SK-N-SH (cell line): Measurements from ENCODE around the gene NUP107. TPM values are rescaled to one million over a fixed set of nuclear protein-coding genes. Genes with fewer than 3 reads are reported as not detected.

ENCODE experiments used
- CTCF ChIA-PET: fragments of 300-600, 350-600 bp; formaldehyde crosslinking; extraction: SDS; loops from one replicate; lab custom pipeline; 2021; lab: Yijun Ruan, JAX
- POLR2A ChIA-PET: fragments of 350-600 bp; sonication (Branson Sonifier 250); formaldehyde crosslinking; extraction: SDS; loops from one replicate; lab custom pipeline; 2020; ENCODE audit warnings: antibody characterized with exemption, inconsistent platforms; lab: Yijun Ruan, JAX
- DNase-seq: peaks from one replicate; pipeline ENCODE4 v3.0.0; 2012
- H2AFZ ChIP-seq: fragments of 200-600 bp; sonication (generic); 2 replicates; pipeline ENCODE4 v1.8.1; 2016; ENCODE audit warnings: antibody characterized with exemption, mild to moderate bottlenecking, low read depth
- H3F3A ChIP-seq: fragments of 200-600 bp; sonication (generic); replicated peaks from 2 replicates; pipeline ENCODE3; 2016; ENCODE audit warnings: antibody characterized with exemption, mild to moderate bottlenecking; ENCODE audit not compliant: insufficient read depth
- H3K27ac ChIP-seq, 2 experiments: fragments of 200-500 bp in 1 of 2; fragments of 200-600 bp in 1 of 2; sonication (Bioruptor generic) in 1 of 2; sonication (generic), shearing (Covaris generic) in 1 of 2; 2 replicates each; pipeline versions ENCODE4 v1.5.1 to v1.6.1; 2014 to 2016; ENCODE audit warnings: low read depth in 2 of 2, inconsistent platforms in 1 of 2, low read length in 1 of 2, mild to moderate bottlenecking in 1 of 2, mixed read lengths in 1 of 2
- H3K27me3 ChIP-seq: fragments of 200-600 bp; sonication (generic), shearing (Covaris generic); 2 replicates; pipeline ENCODE4 v1.6.1; 2016; ENCODE audit warnings: mixed run types; ENCODE audit not compliant: insufficient read depth
- H3K36me3 ChIP-seq, 2 experiments: fragments of 200-500 bp in 1 of 2; fragments of 200-600 bp in 1 of 2; sonication (Bioruptor generic) in 1 of 2; sonication (generic) in 1 of 2; replicated peaks in 1 of 2; 2 replicates each; pipeline versions ENCODE3 to v1.5.1; 2014 to 2016; ENCODE audit warnings: low read length in 1 of 2, mild to moderate bottlenecking in 1 of 2; ENCODE audit not compliant: insufficient read depth in 2 of 2, control insufficient read depth in 1 of 2
- H3K4me1 ChIP-seq, 2 experiments: fragments of 200-500 bp in 1 of 2; fragments of 200-600 bp in 1 of 2; sonication (Bioruptor generic) in 1 of 2; sonication (generic), shearing (Covaris generic) in 1 of 2; 2 replicates each; pipeline versions ENCODE4 v1.5.1 to v1.6.1; 2014 to 2016; ENCODE audit warnings: low read depth in 1 of 2, low read length in 1 of 2, mixed run types in 1 of 2; ENCODE audit not compliant: insufficient read depth in 2 of 2, control insufficient read depth in 1 of 2
- H3K4me2 ChIP-seq: fragments of 200-600 bp; sonication (generic), shearing (Covaris generic); 2 replicates; pipeline ENCODE4 v1.6.1; 2017; ENCODE audit warnings: mixed run types
- H3K4me3 ChIP-seq, 2 experiments: fragments of 200-500 bp in 1 of 2; fragments of 200-600 bp in 1 of 2; sonication (Bioruptor generic) in 1 of 2; sonication (generic), shearing (Covaris generic) in 1 of 2; 2 replicates each; pipeline versions ENCODE4 v1.5.1 to v1.8.1; 2014 to 2016; ENCODE audit warnings: low read depth in 2 of 2, inconsistent platforms in 1 of 2, low read length in 1 of 2, mild to moderate bottlenecking in 1 of 2, mixed read lengths in 1 of 2, moderate library complexity in 1 of 2
- H3K79me2 ChIP-seq: fragments of 200-600 bp; sonication (generic); 2 replicates; pipeline ENCODE4 v1.8.1; 2017; ENCODE audit warnings: mild to moderate bottlenecking; ENCODE audit not compliant: insufficient read depth
- H3K9ac ChIP-seq: fragments of 200-600 bp; sonication (generic); 2 replicates; pipeline ENCODE4 v1.6.1; 2017; ENCODE audit warnings: mixed run types
- H3K9me2 ChIP-seq: fragments of 200-600 bp; sonication (generic); 2 replicates; pipeline ENCODE4 v1.6.1; 2017; ENCODE audit warnings: mixed run types
- H3K9me3 ChIP-seq: fragments of 200-600 bp; sonication (generic); 2 replicates; pipeline ENCODE4 v1.6.1; 2017; ENCODE audit warnings: mixed run types, mild to moderate bottlenecking, moderate library complexity
- H4K20me1 ChIP-seq: fragments of 200-600 bp; sonication (generic); 2 replicates; pipeline ENCODE4 v1.6.1; 2017; ENCODE audit warnings: mild to moderate bottlenecking, mixed run types; ENCODE audit not compliant: insufficient read depth
- ELF1 ChIP-seq: IDR thresholded peaks from 2 replicates; pipeline ENCODE4 v1.4.0; 2012
- EP300 ChIP-seq, 2 experiments: IDR thresholded peaks; 2 replicates each; pipeline versions ENCODE4 v1.4.0 to v1.6.1; 2012; ENCODE audit warnings: borderline replicate concordance in 1 of 2, low read depth in 1 of 2, low read length in 1 of 2
- EZH2phosphoT487 ChIP-seq: fragments of 200-600 bp; sonication (generic); IDR thresholded peaks from 2 replicates; pipeline ENCODE4 v1.6.1; 2017; ENCODE audit warnings: low read depth, mixed run types, mild to moderate bottlenecking, antibody characterized with exemption, moderate library complexity, borderline replicate concordance
- FOSL2 ChIP-seq: IDR thresholded peaks from 2 replicates; pipeline ENCODE4 v1.4.0; 2012; ENCODE audit warnings: low read depth, mild to moderate bottlenecking, moderate library complexity, borderline replicate concordance
- FOXJ3 ChIP-seq: sonication (generic); formaldehyde crosslinking; IDR thresholded peaks from 2 replicates; pipeline ENCODE4 v1.5.1; 2020; ENCODE audit warnings: mild to moderate bottlenecking, missing genetic modification reagents
- GABPA ChIP-seq: IDR thresholded peaks from 2 replicates; pipeline ENCODE4 v1.4.0; 2012; ENCODE audit warnings: low read depth, mild to moderate bottlenecking
- JUND ChIP-seq: IDR thresholded peaks from 2 replicates; pipeline ENCODE4 v1.4.0; 2012
- MAX ChIP-seq: IDR thresholded peaks from 2 replicates; pipeline ENCODE4 v1.4.0; 2012; ENCODE audit warnings: low read depth
- MXI1 ChIP-seq: IDR thresholded peaks from 2 replicates; pipeline ENCODE4 v1.6.1; 2012; ENCODE audit warnings: mild to moderate bottlenecking, low read depth, low read length, improper control_type of control experiment
- NFIC ChIP-seq: IDR thresholded peaks from 2 replicates; pipeline ENCODE4 v1.4.0; 2012; ENCODE audit warnings: borderline replicate concordance
- NRF1 ChIP-seq: IDR thresholded peaks from 2 replicates; pipeline ENCODE4 v1.6.1; 2012; ENCODE audit warnings: low read depth, mild to moderate bottlenecking, low read length
- PBX3 ChIP-seq: IDR thresholded peaks from 2 replicates; pipeline ENCODE4; 2012
- POLR2AphosphoS5 ChIP-seq: IDR thresholded peaks from 2 replicates; pipeline ENCODE4 v1.6.1; 2012; ENCODE audit warnings: low read depth, low read length
- RFX5 ChIP-seq: IDR thresholded peaks from 2 replicates; pipeline ENCODE4 v1.6.1; 2012; ENCODE audit warnings: mild to moderate bottlenecking, improper control_type of control experiment, low read length
- RXRA ChIP-seq: IDR thresholded peaks from 2 replicates; pipeline ENCODE4 v1.4.0; 2012; ENCODE audit warnings: low read depth, mild to moderate bottlenecking, borderline replicate concordance
- SMC3 ChIP-seq: IDR thresholded peaks from 2 replicates; pipeline ENCODE4 v1.6.1; 2012; ENCODE audit warnings: low read depth, low read length, improper control_type of control experiment
- TCF12 ChIP-seq: IDR thresholded peaks from 2 replicates; pipeline ENCODE4 v1.4.0; 2012
- TEAD4 ChIP-seq: IDR thresholded peaks from 2 replicates; pipeline ENCODE4 v1.4.0; 2012; ENCODE audit warnings: mild to moderate bottlenecking, borderline replicate concordance; ENCODE audit not compliant: insufficient read depth
- YY1 ChIP-seq: IDR thresholded peaks from 2 replicates; pipeline ENCODE4 v1.4.0; 2012; ENCODE audit warnings: low read depth, mild to moderate bottlenecking
- ZBTB33 ChIP-seq: IDR thresholded peaks from 2 replicates; pipeline ENCODE4 v1.4.0; 2012; ENCODE audit warnings: low read depth, borderline replicate concordance
- WGBS: methylation state at CpG from one replicate; pipeline ENCODE4 v1.1.6; 2017; ENCODE audit warnings: low lambda C conversion rate; 5-methylcytosine and 5-hydroxymethylcytosine counted together
- polyA plus RNA-seq, 3 experiments: library from polyadenylated mRNA; depleted of rRNA; stranded (reverse); fragments of >200 nt; gene quantifications; 2 replicates each; pipeline ENCODE4 v1.2.3, GENCODE V29; 2012

Gene NUP107
- polyA plus RNA-seq, 1 of the 3 experiments (the other 2 are of a cell fraction) = 30.9 TPM

- POLR2A ChIA-PET = no interaction called here
- no peaks in the 10 kb centered on the region for H3K27me3 ChIP-seq
- DNase-seq = no peak
- H3K4me2 ChIP-seq = no peak overlapping the region
- CTCF ChIA-PET = no interaction called here
- no peaks in the 10 kb centered on the region for H3K79me2 ChIP-seq
- H3K27ac ChIP-seq = no peak overlapping the region
- H3K9me2 ChIP-seq = no peaks in the 10 kb centered on the region
- no peak overlapping the region for H3K9ac ChIP-seq
- H3K36me3 ChIP-seq = peaks cover 3 to 20% of the 10 kb centered on the region in 2 experiments
- H3K4me1 ChIP-seq = no peaks in the 10 kb centered on the region
- WGBS = 88% methylated on average over 1 of the region's 1 CpG
- TF ChIP-seq ZBTB33 = no peak
- no peak for TF ChIP-seq ELF1
- TF ChIP-seq FOSL2 = no peak
- TF ChIP-seq JUND = no peak
- TF ChIP-seq NRF1 = no peak
- no peak for TF ChIP-seq TCF12
- TF ChIP-seq TEAD4 = no peak
- TF ChIP-seq PBX3 = no peak
- no peak for TF ChIP-seq GABPA
- TF ChIP-seq MAX = no peak
- TF ChIP-seq EP300 (IDR thresholded peaks at IDR 0.05; ENCODE audit: borderline replicate concordance in 1 of 2, low read depth in 1 of 2, low read length in 1 of 2) = no peak
- no peak for TF ChIP-seq SMC3
- no peak for TF ChIP-seq YY1
- TF ChIP-seq EZH2phosphoT487 = no peak
- TF ChIP-seq MXI1 = no peak
- TF ChIP-seq RXRA = no peak
- TF ChIP-seq FOXJ3 = no peak
- TF ChIP-seq POLR2AphosphoS5 = no peak
- no peak for TF ChIP-seq RFX5
- no peak for TF ChIP-seq NFIC
- no peak overlapping the region for H3K4me3 ChIP-seq
- no peaks in the 10 kb centered on the region for H4K20me1 ChIP-seq
- no peak overlapping the region for H2AFZ ChIP-seq
- no peaks in the 10 kb centered on the region for H3K9me3 ChIP-seq
- peaks cover 37% of the 10 kb centered on the region for H3F3A ChIP-seq
Observed at GRCh38 chr12:68667291-68667690, 19.5 kb upstream of the NUP107 start.
